IMR-90 (cell line): ENCODE data around the gene AFAP1L1. TPM values are rescaled to one million over a fixed set of nuclear protein-coding genes. Genes with fewer than 3 reads are reported as not detected.

Experiments used
- ATAC-seq: fragments of 200-7000 bp; cut with Tn5 transposase; 2 replicates; pipeline ENCODE4 v1.9.1; 2020; ENCODE audit warnings: low read depth, mild to moderate bottlenecking, moderate library complexity
- BruUV-seq: library from RNA; stranded (reverse); fragments of 400-500 nt; replicated peaks from 2 replicates; lab custom pipeline; 2021; lab: Mats Ljungman, UMichigan
- CTCF ChIA-PET: fragments of 300-600 bp; formaldehyde crosslinking; extraction: SDS; loops from one replicate; lab custom pipeline; 2021; ENCODE audit warnings: antibody characterized with exemption; lab: Yijun Ruan, JAX
- POLR2A ChIA-PET: fragments of 300-600 bp; sonication (Branson Sonifier 250); formaldehyde crosslinking; loops from one replicate; lab custom pipeline; 2022; ENCODE audit warnings: antibody characterized with exemption; ENCODE audit not compliant: unreplicated experiment; lab: Charles Lee
- DNase-seq: peaks from one replicate; pipeline ENCODE4 v3.0.0; 2013
- H2AFZ ChIP-seq: replicated peaks from 2 replicates; pipeline ENCODE3; 2013; ENCODE audit warnings: low read length, mild to moderate bottlenecking; ENCODE audit not compliant: poor library complexity
- H2AK5ac ChIP-seq: 2 replicates; pipeline ENCODE4 v1.6.1; 2013; ENCODE audit warnings: low read depth, low read length, inconsistent platforms
- H2AK9ac ChIP-seq: replicated peaks from 2 replicates; pipeline ENCODE3; 2013; ENCODE audit warnings: mild to moderate bottlenecking, low read depth, low read length, moderate library complexity; ENCODE audit not compliant: poor library complexity
- H2BK120ac ChIP-seq: 2 replicates; pipeline ENCODE4 v1.6.1; 2013; ENCODE audit warnings: low read depth, low read length, inconsistent platforms
- H2BK15ac ChIP-seq: 3 replicates; pipeline ENCODE4 v1.6.1; 2013; ENCODE audit warnings: low read depth, low read length, inconsistent platforms
- H2BK20ac ChIP-seq: 2 replicates; pipeline ENCODE4 v1.6.1; 2013; ENCODE audit warnings: low read depth, mild to moderate bottlenecking, inconsistent platforms, low read length, moderate library complexity
- H2BK5ac ChIP-seq: 2 replicates; pipeline ENCODE4 v1.6.1; 2013; ENCODE audit warnings: mild to moderate bottlenecking, low read depth, low read length, inconsistent platforms; ENCODE audit not compliant: poor library complexity, severe bottlenecking
- H3K14ac ChIP-seq: replicated peaks from 2 replicates; pipeline ENCODE4 v1.6.1; 2013; ENCODE audit warnings: low read depth, low read length, inconsistent platforms
- H3K18ac ChIP-seq: 2 replicates; pipeline ENCODE4 v1.6.1; 2013; ENCODE audit warnings: low read depth, low read length, control low read depth
- H3K23ac ChIP-seq: 2 replicates; pipeline ENCODE4 v1.6.1; 2013; ENCODE audit warnings: low read depth, low read length, inconsistent platforms
- H3K27ac ChIP-seq: 2 replicates; pipeline ENCODE4 v1.5.1; 2013; ENCODE audit warnings: mild to moderate bottlenecking, control low read depth, low read length; ENCODE audit not compliant: insufficient read depth
- H3K27me3 ChIP-seq: 2 replicates; pipeline ENCODE4 v1.6.1; 2013; ENCODE audit warnings: low read length; ENCODE audit not compliant: control insufficient read depth, insufficient read depth
- H3K36me3 ChIP-seq: 2 replicates; pipeline ENCODE4 v1.6.1; 2013; ENCODE audit warnings: low read length, mixed read lengths; ENCODE audit not compliant: control insufficient read depth, insufficient read depth
- H3K4ac ChIP-seq: 2 replicates; pipeline ENCODE4 v1.6.1; 2013; ENCODE audit warnings: low read depth, low read length, inconsistent platforms
- H3K4me1 ChIP-seq: 2 replicates; pipeline ENCODE4 v1.6.1; 2013; ENCODE audit warnings: low read length, mixed read lengths; ENCODE audit not compliant: control insufficient read depth, insufficient read depth
- H3K4me2 ChIP-seq: 2 replicates; pipeline ENCODE4 v1.6.1; 2013; ENCODE audit warnings: low read depth, mild to moderate bottlenecking, control low read depth, low read length, moderate library complexity
- H3K4me3 ChIP-seq: 2 replicates; pipeline ENCODE4 v1.5.1; 2013; ENCODE audit warnings: low read depth, mild to moderate bottlenecking, control low read depth, low read length, moderate library complexity; ENCODE audit not compliant: insufficient read depth
- H3K56ac ChIP-seq: 2 replicates; pipeline ENCODE4 v1.6.1; 2013; ENCODE audit warnings: low read length, inconsistent platforms; ENCODE audit not compliant: insufficient read depth; ENCODE audit errors: extremely low read depth
- H3K79me1 ChIP-seq, 2 experiments: 2 replicates each; pipeline ENCODE4 v1.6.1; 2013; ENCODE audit warnings: low read length in 2 of 2, inconsistent platforms in 1 of 2, low read depth in 1 of 2
- H3K9ac ChIP-seq: 2 replicates; pipeline ENCODE4 v1.6.1; 2013; ENCODE audit warnings: low read depth, low read length, control low read depth
- H3K9me1 ChIP-seq: 2 replicates; pipeline ENCODE4 v1.6.1; 2013; ENCODE audit warnings: low read length, inconsistent platforms; ENCODE audit not compliant: insufficient read depth
- H3K9me3 ChIP-seq: 2 replicates; pipeline ENCODE4 v1.6.1; 2013; ENCODE audit warnings: low read length; ENCODE audit not compliant: control insufficient read depth, insufficient read depth
- H4K20me1 ChIP-seq: 2 replicates; pipeline ENCODE4 v1.6.1; 2013; ENCODE audit warnings: low read length, inconsistent platforms; ENCODE audit not compliant: insufficient read depth
- H4K5ac ChIP-seq: 2 replicates; pipeline ENCODE4 v1.6.1; 2013; ENCODE audit warnings: mild to moderate bottlenecking, low read depth, low read length, control low read depth
- H4K8ac ChIP-seq, 2 experiments: 2 replicates each; pipeline ENCODE4 v1.6.1; 2013; ENCODE audit warnings: low read depth in 2 of 2, low read length in 2 of 2, control low read depth in 1 of 2, inconsistent platforms in 1 of 2
- H4K91ac ChIP-seq: 2 replicates; pipeline ENCODE4 v1.6.1; 2013; ENCODE audit warnings: low read depth, low read length, inconsistent platforms; ENCODE audit not compliant: insufficient read depth
- BHLHE40 ChIP-seq: fragments of 150-350 bp; IDR thresholded peaks from 2 replicates; pipeline ENCODE4 v1.6.1; 2016; ENCODE audit warnings: mild to moderate bottlenecking, low read depth, low read length
- CEBPB ChIP-seq: IDR thresholded peaks from 2 replicates; pipeline ENCODE4 v1.6.1; 2012; ENCODE audit warnings: low read depth, low read length, improper control_type of control experiment
- MXI1 ChIP-seq: IDR thresholded peaks from 2 replicates; pipeline ENCODE4 v1.6.1; 2012; ENCODE audit warnings: low read depth, mild to moderate bottlenecking, low read length, moderate library complexity, borderline replicate concordance
- NFE2L2 ChIP-seq: fragments of 150-350 bp; IDR thresholded peaks from 2 replicates; pipeline ENCODE4 v1.6.1; 2016; ENCODE audit warnings: low read depth, mild to moderate bottlenecking, low read length
- POLR2A ChIP-seq: IDR thresholded peaks from 2 replicates; pipeline ENCODE4 v1.6.1; 2012; ENCODE audit warnings: mild to moderate bottlenecking, low read depth, low read length
- RFX5 ChIP-seq: IDR thresholded peaks from 2 replicates; pipeline ENCODE4 v1.8.0; 2012; ENCODE audit warnings: low read depth, mild to moderate bottlenecking, low read length, moderate library complexity
- SMC3 ChIP-seq: fragments of 150-350 bp; IDR thresholded peaks from 2 replicates; pipeline ENCODE4 v1.6.1; 2016; ENCODE audit warnings: low read depth, mild to moderate bottlenecking, antibody characterized with exemption, low read length, moderate library complexity
- WGBS, 2 experiments: methylation state at CpG; one replicate each; pipeline versions ENCODE4 v1.1.5 to v1.1.7; 2013; ENCODE audit warnings: missing lambda C conversion rate in 2 of 2; ENCODE audit not compliant: insufficient read length in 1 of 2; ENCODE audit errors: extremely low coverage in 2 of 2; 5-methylcytosine and 5-hydroxymethylcytosine counted together
- dilution Hi-C: fragments of 300-500 bp; cut with HindIII; formaldehyde crosslinking; loops from one replicate; pipeline ENCODE4 v1.14.3; 2018; ENCODE audit warnings: low sequenced_read_pairs; ENCODE audit not compliant: unreplicated experiment
- in situ Hi-C: fragments of 300-500 bp; cut with MboI; formaldehyde crosslinking; loops from 3 replicates; pipeline ENCODE4 v1.14.3; 2019; ENCODE audit warnings: low sequenced_read_pairs, inconsistent platforms, mixed read lengths
- intact Hi-C: fragments of 100-400 bp; cut with micrococcal nuclease; formaldehyde crosslinking; loops from 2 replicates; pipeline ENCODE4 v1.10.0; 2022
- polyA plus RNA-seq, 3 experiments: library from polyadenylated mRNA; depleted of rRNA; stranded (reverse); fragments of >200 nt; gene quantifications; 2 replicates each; pipeline ENCODE4 v1.2.3, GENCODE V29; 2012; ENCODE audit warnings: low replicate concordance in 1 of 3
- total RNA-seq: library from RNA; depleted of rRNA; stranded (reverse); fragments of >200 nt; gene quantifications from 2 replicates; pipeline ENCODE4 v1.2.3, GENCODE V29; 2012
- TF ChIP-seq, protein P1 (sequence below): fragments of 150-350 bp; IDR thresholded peaks from 2 replicates; pipeline ENCODE4 v1.6.1; 2016; ENCODE audit warnings: low read depth, mild to moderate bottlenecking, low read length, moderate library complexity, borderline replicate concordance
- TF ChIP-seq, protein P2 (sequence below): fragments of 150-350 bp; IDR thresholded peaks from 2 replicates; pipeline ENCODE4 v1.6.1; 2017; ENCODE audit warnings: mild to moderate bottlenecking, antibody characterized with exemption, low read length, low read depth

The AFAP1L1 gene
- total and polyA plus RNA-seq, 2 of the 4 experiments (the other 2 are of a cell fraction): 3.3 to 5.7 TPM

DNA sequence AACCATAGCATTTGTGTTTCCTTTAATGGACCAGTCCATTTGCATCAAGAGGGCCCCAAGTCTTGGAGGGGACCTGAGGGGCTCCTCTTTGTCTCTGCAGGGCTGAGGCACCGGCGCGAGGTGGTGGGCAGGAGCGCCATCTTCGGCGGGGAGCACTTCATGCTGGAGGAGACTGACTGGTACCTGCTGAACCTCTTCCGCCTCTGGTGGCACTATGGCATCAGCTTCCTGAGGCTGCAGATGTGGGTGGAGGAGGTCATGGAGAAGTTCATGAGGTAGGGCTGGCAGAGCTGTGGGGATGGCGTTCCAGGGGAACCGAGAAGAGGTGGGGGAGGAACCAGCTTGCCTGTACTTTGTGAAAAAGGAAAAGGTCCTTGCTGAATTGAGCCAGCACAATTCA lies 92.3 kb downstream of the AFAP1L1 start:
- no TSS peak for BruUV-seq
- Histone ChIP-seq H3K9me1 (no peaks in the 10 kb centered on the region; the same call in none of the 2 replicates), H2AFZ (no peak overlapping the region), H3K56ac (no peak overlapping the region), H3K36me3 (no peaks in the 10 kb centered on the region), H2BK15ac (no peak overlapping the region), H3K14ac (no peak overlapping the region), H3K27me3 (no peaks in the 10 kb centered on the region), H3K4me2 (no peak overlapping the region), H4K20me1 (no peaks in the 10 kb centered on the region), H3K79me1 (peaks cover 0 to 4% of the 10 kb centered on the region in 2 experiments; a peak in 1 of 4 replicates), H2AK9ac (no peak overlapping the region), H3K4me3 (no peak overlapping the region), H3K4me1 (0 out of 2 replicates have a peak, but pooled peaks cover 2% of the 10 kb centered on the region), H2AK5ac (no peak overlapping the region), H3K23ac (no peak overlapping the region), H4K5ac (no peak overlapping the region), H3K4ac (no peak overlapping the region), H2BK20ac (no peak overlapping the region), H4K91ac (no peak overlapping the region), H3K9me3 (no peaks in the 10 kb centered on the region), H4K8ac (no peak overlapping the region), H3K9ac (no peak overlapping the region), H3K27ac (no peak overlapping the region), H3K18ac (no peak overlapping the region), H2BK120ac (no peak overlapping the region), H2BK5ac (no peak overlapping the region)
- intact Hi-C loops: no loop called here
- ChIA-PET CTCF (no interaction called here), POLR2A (no interaction called here)
- dilution Hi-C loops: no loop called here
- in situ Hi-C loops: no loop called here
- TF ChIP-seq, protein P1, sequence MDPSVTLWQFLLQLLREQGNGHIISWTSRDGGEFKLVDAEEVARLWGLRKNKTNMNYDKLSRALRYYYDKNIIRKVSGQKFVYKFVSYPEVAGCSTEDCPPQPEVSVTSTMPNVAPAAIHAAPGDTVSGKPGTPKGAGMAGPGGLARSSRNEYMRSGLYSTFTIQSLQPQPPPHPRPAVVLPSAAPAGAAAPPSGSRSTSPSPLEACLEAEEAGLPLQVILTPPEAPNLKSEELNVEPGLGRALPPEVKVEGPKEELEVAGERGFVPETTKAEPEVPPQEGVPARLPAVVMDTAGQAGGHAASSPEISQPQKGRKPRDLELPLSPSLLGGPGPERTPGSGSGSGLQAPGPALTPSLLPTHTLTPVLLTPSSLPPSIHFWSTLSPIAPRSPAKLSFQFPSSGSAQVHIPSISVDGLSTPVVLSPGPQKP: no peak
- TF ChIP-seq POLR2A: no peak
- TF ChIP-seq MXI1: no peak
- TF ChIP-seq, protein P2, sequence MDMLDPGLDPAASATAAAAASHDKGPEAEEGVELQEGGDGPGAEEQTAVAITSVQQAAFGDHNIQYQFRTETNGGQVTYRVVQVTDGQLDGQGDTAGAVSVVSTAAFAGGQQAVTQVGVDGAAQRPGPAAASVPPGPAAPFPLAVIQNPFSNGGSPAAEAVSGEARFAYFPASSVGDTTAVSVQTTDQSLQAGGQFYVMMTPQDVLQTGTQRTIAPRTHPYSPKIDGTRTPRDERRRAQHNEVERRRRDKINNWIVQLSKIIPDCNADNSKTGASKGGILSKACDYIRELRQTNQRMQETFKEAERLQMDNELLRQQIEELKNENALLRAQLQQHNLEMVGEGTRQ: no peak
- TF ChIP-seq CEBPB: no peak
- TF ChIP-seq RFX5: no peak
- TF ChIP-seq NFE2L2: no peak
- no peak for TF ChIP-seq BHLHE40
- no peak for TF ChIP-seq SMC3
- WGBS, 2 experiments: 98% methylated on average over 7 of the region's 9 CpGs; no CpG with 5 or more reads in 1 of the 2 experiments
- no peak for ATAC-seq
- DNase-seq: no peak
